ENCODE data around the gene NXPH4. TPM values are rescaled to one million over a fixed set of nuclear protein-coding genes. Genes with fewer than 3 reads are reported as not detected.

NXPH4 gene
- total RNA-seq, 1 donor from 2014 or later: 15.1 TPM

- peak overlapping the region; percentile 91 for H3K27ac Mint-ChIP-seq
- H3K4me1 Mint-ChIP-seq (ENCODE audit: unreplicated experiment): peaks cover 55% of the 10 kb centered on the region
- DNase-seq (ENCODE audit: extremely low spot score, unreplicated experiment): no peak
- no peak for TF ChIP-seq CTCF (conservative IDR thresholded peaks at IDR 0.05)
- H3K9me3 Mint-ChIP-seq: no peaks in the 10 kb centered on the region
- peak overlapping the region; percentile 82 for H3K4me3 Mint-ChIP-seq
- peaks cover 43% of the 10 kb centered on the region for H3K27me3 Mint-ChIP-seq
- H3K36me3 Mint-ChIP-seq: no peaks in the 10 kb centered on the region
These were observed 10.9 kb downstream of the NXPH4 start for GRCh38 chr12:57227315-57228115.

- H3K4me3 Mint-ChIP-seq: peak overlapping the region; percentile 98
- no peaks in the 10 kb centered on the region for H3K9me3 Mint-ChIP-seq
- TF ChIP-seq CTCF (conservative IDR thresholded peaks at IDR 0.05): peak; percentile 51
- DNase-seq (ENCODE audit: extremely low spot score, unreplicated experiment): no peak
- peak overlapping the region; percentile 91 for H3K27ac Mint-ChIP-seq
- H3K4me1 Mint-ChIP-seq (ENCODE audit: unreplicated experiment): peaks cover 44% of the 10 kb centered on the region
- H3K27me3 Mint-ChIP-seq: peaks cover 28% of the 10 kb centered on the region
- H3K36me3 Mint-ChIP-seq: peaks cover 4% of the 10 kb centered on the region
These were observed 12.5 kb downstream of the NXPH4 start for GRCh38 chr12:57229046-57229633.

GRCh38 chr12:57229634-57230380, 13.2 kb downstream of the NXPH4 start, which contains the start of gene SHMT2:
Gene SHMT2 (plus strand): TSS chr12:57229711. CDS start chr12:57229779, 68 bp downstream.
- Mint-ChIP-seq H3K36me3 (peaks cover 9% of the 10 kb centered on the region), H3K27ac (peak within 1 kb of the TSS; percentile 91), H3K27me3 (peaks cover 23% of the 10 kb centered on the region), H3K4me1 (ENCODE audit: unreplicated experiment) (peaks cover 50% of the 10 kb centered on the region), H3K9me3 (no peaks in the 10 kb centered on the region), H3K4me3 (peak within 1 kb of the TSS; percentile 98)
- no peak for TF ChIP-seq CTCF (conservative IDR thresholded peaks at IDR 0.05)
- peak; percentile 95 for DNase-seq (ENCODE audit: extremely low spot score, unreplicated experiment)

GRCh38 chr12:57230381-57231155, 14.0 kb downstream of the NXPH4 start:
- peak overlapping the region; percentile 91 for H3K27ac Mint-ChIP-seq
- peaks cover 9% of the 10 kb centered on the region for H3K36me3 Mint-ChIP-seq
- DNase-seq (ENCODE audit: extremely low spot score, unreplicated experiment): no peak
- peak overlapping the region; percentile 98 for H3K4me3 Mint-ChIP-seq
- H3K27me3 Mint-ChIP-seq: peaks cover 22% of the 10 kb centered on the region
- TF ChIP-seq CTCF (conservative IDR thresholded peaks at IDR 0.05): no peak
- H3K9me3 Mint-ChIP-seq: no peaks in the 10 kb centered on the region
- H3K4me1 Mint-ChIP-seq (ENCODE audit: unreplicated experiment): peaks cover 51% of the 10 kb centered on the region

Data from type B pancreatic cell (in vitro differentiated cells).